Inflammatory macrophage treated with lipopolysaccharide for 4 hours (primary cell): Measurements from ENCODE around the gene THAP4.

ENCODE experiments used
- DNase-seq: peaks from one replicate; pipeline ENCODE4 v3.0.0-alpha.2; 2020

THAP4 gene

DNA sequence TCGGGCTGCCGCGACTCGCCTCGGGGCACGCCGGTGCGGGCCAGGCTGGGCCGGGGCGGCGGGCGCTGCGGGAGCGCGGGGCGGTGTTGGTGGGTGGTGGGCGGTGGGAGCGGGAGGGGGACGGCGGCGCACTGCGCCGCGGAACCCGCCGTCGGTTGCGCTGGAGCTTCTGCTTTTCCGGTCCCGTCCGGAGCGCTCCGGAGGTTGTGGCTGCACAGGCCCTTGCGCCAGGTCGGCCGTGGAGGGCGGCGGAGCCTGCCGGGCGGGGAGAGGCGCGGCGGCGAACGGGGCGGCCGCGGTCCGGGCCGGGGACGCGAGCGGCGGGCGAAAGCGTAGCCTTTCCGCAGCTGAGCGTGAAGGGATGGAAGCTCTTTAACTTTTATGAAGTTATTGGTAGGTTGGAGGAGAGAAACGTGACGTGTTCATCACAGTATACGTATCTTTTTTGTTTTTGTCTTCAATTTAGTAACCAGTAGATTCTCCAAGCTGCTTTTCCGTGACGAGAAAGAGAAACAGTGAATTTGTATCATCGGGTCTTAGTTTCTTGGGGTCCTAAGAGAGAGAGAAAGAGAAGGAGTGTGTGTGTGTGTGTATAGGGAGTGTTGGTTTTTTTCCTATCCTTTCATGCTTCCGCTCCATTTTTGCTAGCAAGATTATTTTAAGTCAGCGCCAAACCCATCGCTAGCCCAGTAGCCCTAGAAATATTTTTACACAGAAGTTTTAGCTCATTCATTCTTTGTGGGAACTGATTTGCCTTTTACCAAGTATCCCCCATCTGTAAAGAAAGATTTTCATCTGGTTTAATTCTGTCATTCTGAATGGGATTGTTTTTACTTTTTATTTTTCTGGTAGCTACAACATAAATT lies 1.1 kb upstream of the THAP4 start:
- DNase-seq = peak; percentile 58

DNA sequence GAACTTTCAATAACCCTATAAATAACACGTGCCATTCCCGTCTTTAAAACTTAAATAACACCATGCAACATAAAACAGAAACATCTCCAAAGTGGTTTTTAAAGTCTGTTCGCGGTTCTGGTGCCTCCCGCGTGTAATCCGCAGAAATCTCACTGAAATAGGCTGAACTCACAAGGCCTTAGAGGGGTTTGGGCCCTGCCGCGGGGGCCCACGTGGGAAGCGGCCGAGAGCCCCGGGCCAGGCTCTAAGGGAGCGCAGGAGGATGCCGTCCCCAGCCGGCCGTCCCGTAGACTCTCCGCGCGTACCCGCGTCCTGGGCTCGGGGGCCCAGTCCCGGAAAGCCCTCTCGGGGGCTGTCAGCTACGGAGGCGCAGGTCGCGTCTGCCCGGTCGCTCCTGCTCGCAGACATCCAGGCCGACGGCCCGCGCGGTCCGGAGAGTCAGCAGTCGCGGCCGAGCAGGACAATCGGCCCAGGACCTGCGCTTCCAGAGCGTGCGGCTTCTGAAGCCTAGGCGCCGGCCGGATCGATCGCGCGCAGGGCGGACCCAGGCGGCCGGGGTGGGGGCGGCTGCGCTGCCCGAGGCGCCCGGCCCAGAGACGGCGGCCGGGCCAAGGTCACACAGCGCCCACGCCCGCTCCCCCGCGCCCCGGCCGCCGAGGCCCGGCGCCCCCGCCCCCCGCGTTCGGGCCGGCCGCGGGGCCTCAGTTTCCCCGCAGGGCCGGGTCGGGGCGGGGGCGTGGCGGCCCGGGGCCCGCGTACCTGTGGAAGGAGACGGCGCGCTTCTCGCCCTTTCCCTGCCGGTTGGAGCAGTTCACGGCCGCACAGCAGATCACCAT lies 558 bp downstream of the THAP4 start:
- peak; percentile 24 for DNase-seq

DNA sequence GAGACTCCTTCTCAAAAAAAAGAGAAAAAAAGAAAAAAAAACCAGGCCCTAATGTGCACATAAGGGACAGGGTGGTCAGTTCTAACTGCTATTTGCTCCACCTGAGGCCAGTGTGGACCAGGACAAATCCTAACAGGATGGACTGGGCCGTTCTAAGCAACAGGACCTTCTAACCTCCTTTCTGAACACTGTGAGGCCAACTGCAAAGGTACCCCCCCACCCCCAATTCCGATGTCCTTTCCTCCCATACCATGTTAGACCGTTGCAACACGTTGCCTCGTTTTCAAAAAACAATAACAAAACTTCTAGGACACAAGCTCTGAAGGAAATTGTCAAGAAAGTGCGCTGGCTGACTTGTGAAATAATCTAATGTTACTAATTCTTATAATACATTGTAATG lies 1.2 kb downstream of the THAP4 start:
- no peak for DNase-seq

- no peak for DNase-seq
Measured at GRCh38 chr2:241633561-241633960, 3.4 kb downstream of the THAP4 start.

DNA sequence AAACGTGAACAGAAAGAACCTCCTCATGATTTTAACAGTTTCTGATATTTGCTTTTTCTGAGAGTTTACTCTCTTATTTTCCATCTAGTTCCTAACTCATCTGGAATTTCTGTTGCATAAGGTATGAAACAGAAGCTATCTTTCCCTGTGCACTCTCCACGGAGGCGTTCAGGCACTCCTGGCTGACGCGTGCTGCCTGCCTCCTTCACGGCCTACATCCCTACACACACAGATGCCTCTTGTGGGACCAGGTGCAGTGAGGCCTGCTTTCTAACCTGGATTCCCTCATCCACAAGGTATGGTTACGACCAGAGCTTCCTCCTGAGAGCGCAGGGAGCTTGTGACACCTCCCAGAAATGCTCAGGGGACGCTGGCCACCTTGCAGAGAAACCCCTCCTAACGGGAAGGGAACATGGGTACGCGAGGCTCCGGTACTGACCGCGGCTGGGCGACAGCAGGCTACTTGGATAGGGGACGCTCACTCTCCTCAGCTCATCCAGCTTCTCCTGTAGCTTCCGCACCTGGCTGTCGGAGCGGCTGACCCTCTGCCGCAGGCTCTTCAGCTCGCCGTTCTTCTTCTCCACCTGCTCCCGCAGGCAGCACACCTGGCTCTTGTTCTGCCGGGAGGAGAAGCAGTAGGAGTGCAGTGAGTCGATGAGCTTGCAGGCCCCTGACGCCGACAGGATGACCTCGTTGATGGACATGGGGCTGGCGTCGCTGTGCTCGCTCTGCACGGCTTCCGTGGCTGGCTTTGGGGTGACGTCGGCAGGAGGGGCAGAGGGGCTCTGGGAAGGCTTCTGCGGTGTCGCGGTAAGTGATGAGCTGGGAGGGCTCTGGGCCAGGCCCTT lies 4.3 kb downstream of the THAP4 start:
- no peak for DNase-seq

DNA sequence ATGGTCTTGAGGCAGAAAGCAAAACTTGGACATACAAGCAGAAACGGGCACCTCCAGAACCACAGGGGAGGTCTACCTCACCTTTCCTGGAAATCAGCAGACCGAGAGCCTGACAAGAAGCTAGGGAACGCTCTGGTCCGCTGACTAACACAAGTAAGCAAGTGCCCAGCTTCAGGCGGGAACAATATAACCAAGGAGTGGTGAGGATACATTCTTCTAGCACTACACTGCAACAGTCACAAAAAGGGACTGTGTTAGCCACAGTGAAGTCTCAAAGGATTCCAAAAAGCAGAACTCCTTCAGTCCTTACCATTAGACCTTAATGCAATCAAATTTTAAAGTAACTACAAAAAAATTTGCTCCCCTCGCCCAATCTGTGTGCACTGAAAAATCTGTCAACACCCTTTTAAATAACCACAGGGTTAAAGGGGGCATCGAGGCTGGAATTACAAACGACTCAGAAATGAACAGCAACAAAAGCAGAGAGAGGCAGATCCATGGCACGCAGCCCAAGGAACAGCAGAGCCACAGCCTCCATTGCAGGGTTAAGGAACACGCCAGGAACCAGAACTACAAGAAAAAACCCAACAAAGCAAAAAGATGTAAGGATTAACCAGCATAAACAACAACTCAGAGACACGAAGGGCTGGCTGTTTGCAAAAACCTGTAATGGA lies 7.1 kb downstream of the THAP4 start:
- DNase-seq = no peak

DNA sequence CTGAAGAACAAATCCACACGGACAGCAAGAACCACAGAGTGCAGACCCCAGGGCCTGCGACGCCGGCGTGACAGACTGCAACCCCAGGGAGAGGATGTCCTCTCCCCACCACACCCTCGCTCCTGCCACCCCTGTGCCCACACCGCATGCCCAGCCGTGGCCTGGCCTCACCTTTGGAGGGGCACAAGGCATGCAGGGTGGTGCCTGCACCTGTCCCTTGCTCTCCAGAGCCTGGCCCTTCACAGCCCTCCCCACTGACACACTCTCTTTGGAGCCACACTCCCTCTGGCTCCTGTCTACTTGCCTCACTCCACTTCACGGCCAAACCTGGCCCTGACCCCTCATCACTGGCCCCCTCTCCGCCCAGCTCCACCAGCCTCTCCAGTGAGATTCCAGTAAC lies 9.3 kb downstream of the THAP4 start:
- no peak for DNase-seq

GRCh38 chr2:241620419-241620769 lies 16.6 kb downstream of the THAP4 start:
- DNase-seq = peak; percentile 47

DNA sequence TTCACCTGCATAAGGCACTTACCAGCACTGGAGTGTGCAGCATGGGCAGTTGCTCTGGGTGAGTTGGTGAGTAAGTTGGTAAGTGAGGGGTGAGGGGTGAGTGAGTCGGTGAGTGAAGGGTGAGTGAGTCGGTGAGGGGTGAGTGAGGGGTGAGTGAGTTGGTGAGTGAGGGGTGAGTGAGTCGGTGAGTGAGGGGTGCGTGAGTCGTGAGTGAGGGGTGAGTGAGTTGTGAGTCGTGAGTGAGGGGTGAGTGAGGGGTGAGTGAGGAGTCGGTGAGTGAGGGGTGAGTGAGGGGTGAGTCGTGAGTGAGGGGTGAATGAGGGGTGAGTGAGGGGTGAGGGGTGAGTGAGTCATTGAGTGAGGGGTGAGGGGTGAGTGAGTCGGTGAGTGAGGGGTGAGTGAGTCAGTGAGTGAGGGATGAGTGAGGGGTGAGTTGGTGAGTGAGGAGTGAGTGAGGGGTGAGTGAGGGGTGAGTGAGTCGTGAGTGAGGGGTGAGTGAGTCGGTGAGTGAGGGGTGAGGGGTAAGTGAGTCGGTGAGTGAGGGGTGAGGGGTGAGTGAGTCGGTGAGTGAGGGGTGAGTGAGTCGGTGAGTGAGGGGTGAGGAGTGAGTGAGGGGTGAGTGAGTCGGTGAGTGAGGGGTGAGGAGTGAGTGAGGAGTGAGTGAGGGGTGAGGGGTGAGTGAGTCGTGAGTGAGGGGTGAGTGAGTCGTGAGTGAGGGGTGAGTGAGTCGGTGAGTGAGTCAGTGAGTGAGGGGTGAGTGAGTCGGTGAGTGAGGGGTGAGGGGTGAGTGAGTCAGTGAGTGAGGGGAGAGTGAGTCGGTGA lies 17.1 kb downstream of the THAP4 start:
- DNase-seq = no peak

GRCh38 chr2:241618829-241619228 lies 18.1 kb downstream of the THAP4 start:
- DNase-seq = no peak

GRCh38 chr2:241618296-241618805 lies 18.6 kb downstream of the THAP4 start:
- no peak for DNase-seq

DNA sequence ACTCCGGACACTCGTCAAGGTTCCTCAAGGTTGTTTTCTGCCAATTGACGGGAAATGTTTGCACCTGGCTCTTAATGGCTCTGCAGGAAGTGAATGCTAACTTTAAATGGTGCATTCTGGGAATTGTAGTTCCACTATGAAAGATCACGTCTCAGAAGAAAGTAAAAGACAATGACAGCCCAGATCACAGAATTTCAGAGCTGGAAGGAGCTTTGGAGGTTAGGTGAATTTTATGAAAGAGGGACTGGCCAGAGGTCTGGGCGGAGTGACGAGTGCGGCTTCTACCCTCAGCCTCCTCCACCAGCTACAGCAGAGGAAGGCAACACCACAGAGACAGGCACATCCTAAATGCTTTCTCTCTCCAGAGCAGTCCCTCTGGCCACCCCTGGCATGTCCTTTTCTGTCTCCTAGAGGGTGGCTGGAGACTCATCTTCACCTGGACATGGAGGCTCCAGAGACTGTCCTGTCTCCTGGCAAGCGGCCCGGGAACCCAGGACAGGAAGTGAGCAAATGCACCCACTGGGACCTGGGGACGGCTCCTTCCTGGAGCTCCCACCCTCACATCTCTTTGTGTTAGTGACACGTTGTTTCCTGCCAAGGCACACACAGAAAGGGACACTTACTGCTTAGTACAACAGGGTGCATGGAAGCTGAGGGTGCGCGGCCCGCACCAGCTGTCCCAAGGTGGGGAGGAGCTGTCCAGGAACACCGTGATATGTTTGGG lies 19.4 kb downstream of the THAP4 start:
- peak; percentile 31 for DNase-seq

DNA sequence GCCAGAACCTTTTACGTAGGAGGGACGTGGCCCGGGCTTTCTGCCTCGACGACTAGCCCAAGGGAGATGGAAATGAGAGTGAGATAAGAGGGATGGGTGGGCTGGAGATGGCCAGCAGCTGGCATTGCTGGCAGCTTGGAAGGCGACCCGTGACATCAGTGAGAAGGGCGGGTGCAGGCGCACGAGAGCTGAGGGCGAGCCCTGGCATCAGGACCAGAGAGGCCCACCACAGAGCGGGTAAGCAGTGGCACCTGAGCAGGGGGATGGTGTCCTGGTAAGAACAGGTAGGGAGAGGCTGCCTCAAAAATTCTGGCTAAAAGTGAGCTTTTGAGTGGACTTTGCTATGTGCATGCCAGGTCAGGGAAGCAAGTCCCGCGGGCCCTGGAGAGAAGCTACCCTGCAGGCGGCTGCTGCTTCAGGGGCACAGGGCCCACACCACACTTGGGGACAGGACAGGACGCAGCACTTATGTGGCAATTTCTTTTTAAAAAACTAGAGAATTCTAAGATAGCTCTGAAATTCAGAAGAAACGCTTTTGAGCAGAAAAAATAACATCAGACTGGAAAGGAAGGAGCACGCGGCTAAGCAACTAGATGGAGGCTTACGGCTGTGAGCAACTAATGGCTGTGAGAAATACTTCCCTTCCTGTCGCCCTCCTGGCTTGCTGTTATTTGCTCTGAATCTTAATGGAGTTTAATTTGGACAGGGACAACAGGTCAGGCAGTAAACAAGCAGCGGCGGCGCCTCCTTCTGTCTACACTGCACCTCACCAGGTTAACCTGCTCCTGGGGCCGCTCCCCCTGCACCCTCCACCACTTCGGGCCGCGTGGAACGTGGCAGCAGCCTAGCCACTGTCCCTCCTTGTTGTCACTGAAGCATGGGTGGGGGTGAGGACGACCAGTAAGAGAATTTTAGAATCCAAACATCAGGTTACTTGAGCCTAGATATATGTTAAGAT lies 20.5 kb downstream of the THAP4 start:
- DNase-seq = no peak

DNA sequence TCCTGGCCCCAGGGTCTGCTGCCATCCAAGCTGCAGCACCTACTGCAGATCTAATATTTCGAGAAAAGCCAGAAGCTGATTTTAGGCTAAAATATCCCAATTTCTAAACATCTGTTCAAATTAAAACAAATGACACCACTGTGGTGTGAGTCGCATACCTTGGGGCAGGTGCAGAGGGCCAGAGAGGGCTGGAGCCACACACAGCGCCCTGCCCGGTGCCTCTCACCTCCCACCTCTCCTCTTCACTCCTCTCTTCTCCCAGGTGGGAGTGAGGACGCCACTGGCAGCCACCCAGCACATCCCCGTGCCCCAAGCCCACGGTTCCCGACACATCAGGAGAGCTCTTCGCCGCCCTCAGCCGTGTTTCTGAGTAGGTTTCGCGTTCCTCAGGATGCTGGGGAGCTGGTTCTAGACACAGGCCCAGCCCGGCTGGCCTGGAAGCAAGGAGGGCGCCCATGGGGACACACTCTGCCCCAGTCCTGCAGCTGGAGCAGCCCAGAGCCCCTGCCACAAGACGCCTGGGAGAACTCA lies 21.4 kb downstream of the THAP4 start:
- DNase-seq = no peak

- no peak for DNase-seq
Measured at GRCh38 chr2:241615041-241615440, 21.9 kb downstream of the THAP4 start.

- no peak for DNase-seq
Measured at GRCh38 chr2:241613017-241613780, 23.8 kb downstream of the THAP4 start.

- DNase-seq = no peak
Measured at GRCh38 chr2:241612156-241613016, 24.6 kb downstream of the THAP4 start.
